GM21576 (cell line): Measurements from ENCODE around the gene COMMD3.

Source experiments
- ATAC-seq: cut with Tn5 transposase; IDR thresholded peaks from one replicate; pipeline ENCODE4 v1.9.1; 2021; ENCODE audit warnings: mild to moderate bottlenecking, moderate library complexity; ENCODE audit not compliant: unreplicated experiment

COMMD3 gene

GRCh38 chr10:22319547-22319979 lies 3.4 kb downstream of the COMMD3 start:
- no peak for ATAC-seq

- ATAC-seq: no peak
These were observed 3.9 kb downstream of the COMMD3 start for GRCh38 chr10:22319980-22320558.

- ATAC-seq: peak; percentile 14
These were observed 4.5 kb downstream of the COMMD3 start, which contains the start of gene BMI1 for GRCh38 chr10:22320591-22321155. Gene BMI1 (plus strand): TSS chr10:22321099. CDS start chr10:22326450, 5,351 bp downstream.

GRCh38 chr10:22321156-22321923 lies 5.2 kb downstream of the COMMD3 start:
- no peak for ATAC-seq

- ATAC-seq: no peak
These were observed 5.9 kb downstream of the COMMD3 start for GRCh38 chr10:22321924-22322640.

GRCh38 chr10:22322641-22323160 lies 6.5 kb downstream of the COMMD3 start:
- no peak for ATAC-seq

- no peak for ATAC-seq
These were observed 7.5 kb downstream of the COMMD3 start for GRCh38 chr10:22323538-22324305.

GRCh38 chr10:22324413-22324812 lies 8.2 kb downstream of the COMMD3 start:
- no peak for ATAC-seq

GRCh38 chr10:22324893-22325271 lies 8.7 kb downstream of the COMMD3 start:
- no peak for ATAC-seq

GRCh38 chr10:22325272-22326144 lies 9.3 kb downstream of the COMMD3 start:
- ATAC-seq: peak; percentile 40

- no peak for ATAC-seq
These were observed 10.0 kb downstream of the COMMD3 start for GRCh38 chr10:22326145-22326702.

GRCh38 chr10:22329150-22329549 lies 13.0 kb downstream of the COMMD3 start:
- no peak for ATAC-seq

- no peak for ATAC-seq
These were observed 16.0 kb downstream of the COMMD3 start for GRCh38 chr10:22332116-22332692.

- no peak for ATAC-seq
These were observed 17.2 kb downstream of the COMMD3 start for GRCh38 chr10:22333167-22333974.

GRCh38 chr10:22333975-22334282 lies 17.7 kb downstream of the COMMD3 start:
- no peak for ATAC-seq

- ATAC-seq: no peak
These were observed 18.4 kb downstream of the COMMD3 start for GRCh38 chr10:22334414-22335172.

GRCh38 chr10:22335173-22335933 lies 19.2 kb downstream of the COMMD3 start:
- ATAC-seq: peak; percentile 42
